Astrocyte (in vitro differentiated cells and primary cell): ENCODE measurements around the gene NEAT1. TPM values are rescaled to one million over a fixed set of nuclear protein-coding genes. Genes with fewer than 3 reads are reported as not detected.
A peak's percentile ranks its signal among the peaks of the same experiment; 100 is the strongest.

Source experiments
- DNase-seq: peaks from one replicate; pipeline ENCODE4 v3.0.0-alpha.2; 2010; ENCODE audit warnings: low read depth
- FAIRE-seq: peaks from 2 replicates; lab custom pipeline; 2011; peaks lifted over from hg19 to GRCh38; lab: Jason Lieb, UNC
- H2AFZ ChIP-seq: 2 replicates; pipeline ENCODE4 v1.6.0; 2012; ENCODE audit warnings: low read depth, low read length, inconsistent platforms
- H3K27ac ChIP-seq: 2 replicates; pipeline ENCODE4 v1.5.1; 2011; ENCODE audit warnings: low read depth, low read length, inconsistent platforms
- H3K27me3 ChIP-seq: 2 replicates; pipeline ENCODE4 v1.6.0; 2011; ENCODE audit warnings: low read length, inconsistent platforms; ENCODE audit not compliant: insufficient read depth
- H3K36me3 ChIP-seq: 2 replicates; pipeline ENCODE4 v1.5.1; 2011; ENCODE audit warnings: low read length, inconsistent platforms; ENCODE audit not compliant: insufficient read depth
- H3K4me1 ChIP-seq: 2 replicates; pipeline ENCODE4 v1.5.1; 2011; ENCODE audit warnings: low read length, inconsistent platforms; ENCODE audit not compliant: insufficient read depth
- H3K4me2 ChIP-seq: 2 replicates; pipeline ENCODE4 v1.6.0; 2012; ENCODE audit warnings: low read length, inconsistent platforms
- H3K4me3 ChIP-seq: 2 replicates; pipeline ENCODE4 v1.5.1; 2011; ENCODE audit warnings: low read depth, mild to moderate bottlenecking, low read length, inconsistent platforms; ENCODE audit not compliant: insufficient read depth
- H3K79me2 ChIP-seq: 2 replicates; pipeline ENCODE4 v1.6.0; 2012; ENCODE audit warnings: mild to moderate bottlenecking, low read length, inconsistent platforms; ENCODE audit not compliant: insufficient read depth
- H3K9ac ChIP-seq: 2 replicates; pipeline ENCODE4 v1.6.0; 2012; ENCODE audit warnings: mild to moderate bottlenecking, low read length, inconsistent platforms
- H3K9me3 ChIP-seq: 2 replicates; pipeline ENCODE4 v1.5.1; 2012; ENCODE audit warnings: low read depth, mild to moderate bottlenecking, low read length, inconsistent platforms; ENCODE audit not compliant: insufficient read depth
- H4K20me1 ChIP-seq: 2 replicates; pipeline ENCODE4 v1.6.0; 2012; ENCODE audit warnings: low read length, inconsistent platforms; ENCODE audit not compliant: insufficient read depth
- H3K27ac Mint-ChIP-seq: one replicate; pipeline ENCODE4 v1.8.0; 2021; ENCODE audit warnings: mild to moderate bottlenecking, mixed read lengths; ENCODE audit not compliant: unreplicated experiment
- H3K27me3 Mint-ChIP-seq: one replicate; pipeline ENCODE4 v1.8.0; 2021; ENCODE audit warnings: low read depth, mixed read lengths; ENCODE audit not compliant: unreplicated experiment
- H3K36me3 Mint-ChIP-seq: one replicate; pipeline ENCODE4 v1.8.0; 2021; ENCODE audit warnings: low read depth, mixed read lengths; ENCODE audit not compliant: unreplicated experiment
- H3K4me1 Mint-ChIP-seq: one replicate; pipeline ENCODE4 v1.8.0; 2021; ENCODE audit warnings: low read depth, mixed read lengths; ENCODE audit not compliant: unreplicated experiment
- H3K4me3 Mint-ChIP-seq: one replicate; pipeline ENCODE4 v1.8.0; 2021; ENCODE audit warnings: mild to moderate bottlenecking, moderate library complexity, mixed read lengths; ENCODE audit not compliant: unreplicated experiment
- H3K9me3 Mint-ChIP-seq: one replicate; pipeline ENCODE4 v1.8.0; 2021; ENCODE audit warnings: mild to moderate bottlenecking, mixed read lengths; ENCODE audit not compliant: unreplicated experiment
- EZH2 ChIP-seq: IDR thresholded peaks from 2 replicates; pipeline ENCODE4 v1.6.1; 2012; ENCODE audit warnings: mild to moderate bottlenecking, low read length, inconsistent platforms; ENCODE audit not compliant: insufficient read depth
- total RNA-seq: library from RNA; stranded (reverse); gene quantifications from 2 replicates; pipeline ENCODE4 v1.2.1, GENCODE V29; 2021
- TF ChIP-seq, protein P1 (sequence below): IDR thresholded peaks from 2 replicates; pipeline ENCODE4 v1.5.1; 2011; ENCODE audit warnings: low read depth, mild to moderate bottlenecking, inconsistent platforms, low read length, moderate library complexity; ENCODE audit not compliant: insufficient read depth

NEAT1 gene
- total RNA-seq, 1 donor from 2014 or later = 317 TPM

DNA sequence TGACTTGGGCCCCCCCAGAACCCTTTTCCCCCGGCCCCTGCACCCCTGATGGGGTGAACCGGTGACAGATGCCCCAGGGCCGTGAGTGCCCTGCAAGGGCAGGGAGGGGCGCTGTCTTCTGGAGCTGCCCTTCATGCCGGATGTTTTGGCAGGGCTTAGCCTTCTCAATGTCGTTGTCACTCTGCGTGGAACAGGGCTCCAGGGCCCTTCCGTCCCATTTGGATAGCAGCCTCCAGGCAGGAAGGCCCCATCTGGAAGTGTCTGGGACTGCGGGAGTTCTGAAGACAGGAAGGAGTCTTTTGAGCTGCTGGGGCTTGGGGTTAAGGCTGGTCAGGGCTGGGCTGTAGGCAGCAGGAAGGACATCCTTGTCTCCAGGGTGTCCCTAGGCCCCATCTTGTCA lies 31.6 kb upstream of the NEAT1 start:
- Histone ChIP-seq H2AFZ (peak overlapping the region; percentile 52), H3K79me2 (peaks cover 73% of the 10 kb centered on the region), H4K20me1 (peaks cover 49% of the 10 kb centered on the region), H3K4me3 (no peak overlapping the region), H3K27me3 (no peaks in the 10 kb centered on the region), H3K4me2 (peak overlapping the region; percentile 91), H3K9me3 (no peaks in the 10 kb centered on the region), H3K9ac (peak overlapping the region; percentile 69), H3K27ac (peak overlapping the region; percentile 61), H3K36me3 (peaks cover 6% of the 10 kb centered on the region), H3K4me1 (peaks cover 41% of the 10 kb centered on the region)
- FAIRE-seq (no peak), DNase-seq (peak; percentile 13)
- H3K27ac Mint-ChIP-seq = peak overlapping the region; percentile 85
- H3K9me3 Mint-ChIP-seq = no peaks in the 10 kb centered on the region
- no peaks in the 10 kb centered on the region for H3K27me3 Mint-ChIP-seq
- no peak for TF ChIP-seq EZH2
- TF ChIP-seq, protein P1, sequence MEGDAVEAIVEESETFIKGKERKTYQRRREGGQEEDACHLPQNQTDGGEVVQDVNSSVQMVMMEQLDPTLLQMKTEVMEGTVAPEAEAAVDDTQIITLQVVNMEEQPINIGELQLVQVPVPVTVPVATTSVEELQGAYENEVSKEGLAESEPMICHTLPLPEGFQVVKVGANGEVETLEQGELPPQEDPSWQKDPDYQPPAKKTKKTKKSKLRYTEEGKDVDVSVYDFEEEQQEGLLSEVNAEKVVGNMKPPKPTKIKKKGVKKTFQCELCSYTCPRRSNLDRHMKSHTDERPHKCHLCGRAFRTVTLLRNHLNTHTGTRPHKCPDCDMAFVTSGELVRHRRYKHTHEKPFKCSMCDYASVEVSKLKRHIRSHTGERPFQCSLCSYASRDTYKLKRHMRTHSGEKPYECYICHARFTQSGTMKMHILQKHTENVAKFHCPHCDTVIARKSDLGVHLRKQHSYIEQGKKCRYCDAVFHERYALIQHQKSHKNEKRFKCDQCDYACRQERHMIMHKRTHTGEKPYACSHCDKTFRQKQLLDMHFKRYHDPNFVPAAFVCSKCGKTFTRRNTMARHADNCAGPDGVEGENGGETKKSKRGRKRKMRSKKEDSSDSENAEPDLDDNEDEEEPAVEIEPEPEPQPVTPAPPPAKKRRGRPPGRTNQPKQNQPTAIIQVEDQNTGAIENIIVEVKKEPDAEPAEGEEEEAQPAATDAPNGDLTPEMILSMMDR = no peak
- peaks cover 27% of the 10 kb centered on the region for H3K36me3 Mint-ChIP-seq
- peaks cover 35% of the 10 kb centered on the region for H3K4me1 Mint-ChIP-seq
- peak overlapping the region; percentile 64 for H3K4me3 Mint-ChIP-seq

DNA sequence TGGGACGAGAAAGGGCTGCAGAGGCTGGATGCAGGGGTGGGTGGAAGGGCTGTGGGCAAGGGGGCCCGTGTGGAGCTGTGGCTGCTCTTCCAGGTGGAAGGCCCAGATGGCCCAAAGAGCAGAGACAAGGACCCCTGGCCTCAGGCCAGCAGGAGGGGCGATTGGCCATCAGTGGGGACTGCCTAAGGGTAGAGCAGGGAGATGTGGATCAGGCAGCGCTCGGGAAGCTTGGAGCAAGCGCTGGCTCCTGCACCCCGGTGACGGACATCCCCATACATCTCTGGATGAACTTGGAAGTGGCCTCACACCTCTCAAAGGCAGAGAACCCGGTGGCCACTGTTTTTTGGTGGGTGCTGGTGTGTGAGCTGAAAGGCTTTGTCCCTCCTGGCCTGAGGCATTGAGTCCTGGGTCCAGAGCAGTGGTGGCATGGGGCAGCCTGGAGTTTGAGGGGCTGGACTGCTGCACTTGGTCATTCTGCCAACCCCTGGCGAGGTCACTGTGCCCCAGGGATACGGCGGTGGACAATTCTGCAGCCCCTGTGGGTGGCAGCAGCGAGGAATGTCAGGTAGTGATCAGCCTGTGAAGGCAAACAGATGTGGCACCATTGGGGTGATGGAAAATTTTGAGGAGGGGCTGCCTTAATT lies 30.3 kb upstream of the NEAT1 start:
- Histone ChIP-seq H3K27ac (no peak overlapping the region), H2AFZ (no peak overlapping the region), H3K79me2 (peaks cover 73% of the 10 kb centered on the region), H3K27me3 (no peaks in the 10 kb centered on the region), H3K4me3 (no peak overlapping the region), H3K9ac (no peak overlapping the region), H3K4me1 (peaks cover 33% of the 10 kb centered on the region), H3K36me3 (peaks cover 6% of the 10 kb centered on the region), H3K4me2 (no peak overlapping the region), H4K20me1 (peaks cover 52% of the 10 kb centered on the region), H3K9me3 (no peaks in the 10 kb centered on the region)
- TF ChIP-seq, protein P1 = no peak
- no peak for TF ChIP-seq EZH2
- Mint-ChIP-seq H3K4me3 (peak overlapping the region; percentile 41), H3K36me3 (peaks cover 30% of the 10 kb centered on the region), H3K9me3 (no peaks in the 10 kb centered on the region), H3K27me3 (no peaks in the 10 kb centered on the region), H3K27ac (no peak overlapping the region), H3K4me1 (peaks cover 35% of the 10 kb centered on the region)
- no peak for FAIRE-seq
- no peak for DNase-seq

DNA sequence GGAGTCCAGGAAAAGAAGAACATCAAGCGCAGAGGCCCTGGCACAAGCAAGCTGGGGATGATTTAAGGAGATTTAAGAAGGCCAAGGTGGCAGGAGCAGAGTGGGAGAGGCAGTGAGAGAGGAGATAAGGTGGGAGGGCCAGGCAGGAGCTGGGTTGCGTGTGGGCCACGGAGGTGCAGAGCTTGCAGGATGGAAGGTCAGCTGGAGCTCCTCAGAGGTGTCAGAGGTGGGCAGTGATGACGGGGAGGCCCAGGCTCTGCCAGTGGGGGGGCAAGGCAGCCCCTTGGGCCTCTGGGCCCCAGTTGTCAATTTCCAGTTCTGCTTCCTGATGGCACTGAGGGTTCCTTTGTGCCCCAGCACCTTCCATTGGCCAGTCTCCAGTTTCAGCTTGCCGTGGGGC lies 29.7 kb upstream of the NEAT1 start:
- Histone ChIP-seq H4K20me1 (peaks cover 51% of the 10 kb centered on the region), H2AFZ (no peak overlapping the region), H3K4me1 (peaks cover 32% of the 10 kb centered on the region), H3K36me3 (peaks cover 6% of the 10 kb centered on the region), H3K27me3 (no peaks in the 10 kb centered on the region), H3K27ac (no peak overlapping the region), H3K4me3 (no peak overlapping the region), H3K9me3 (no peaks in the 10 kb centered on the region), H3K9ac (no peak overlapping the region), H3K4me2 (no peak overlapping the region), H3K79me2 (peaks cover 69% of the 10 kb centered on the region)
- no peak for TF ChIP-seq EZH2
- TF ChIP-seq, protein P1 = no peak
- Mint-ChIP-seq H3K36me3 (peaks cover 33% of the 10 kb centered on the region), H3K4me1 (peaks cover 35% of the 10 kb centered on the region), H3K27me3 (no peaks in the 10 kb centered on the region), H3K4me3 (peak overlapping the region; percentile 41), H3K9me3 (no peaks in the 10 kb centered on the region), H3K27ac (no peak overlapping the region)
- FAIRE-seq (no peak), DNase-seq (no peak)
